SU-DHL-6 (cell line): ENCODE measurements around the gene RAB40B.

Experiments
- H2AFZ ChIP-seq: fragments of 200-600 bp; sonication (generic); 2 replicates; pipeline ENCODE4 v1.6.1; 2014; ENCODE audit warnings: low read depth, mild to moderate bottlenecking, moderate library complexity, mixed read lengths, antibody characterized with exemption, low read length; ENCODE audit not compliant: severe bottlenecking
- H3F3A ChIP-seq: fragments of 200-600 bp; shearing (Covaris generic); 2 replicates; pipeline ENCODE4 v1.6.0; 2016; ENCODE audit warnings: antibody characterized with exemption, mild to moderate bottlenecking; ENCODE audit not compliant: insufficient read depth
- H3K27ac ChIP-seq: fragments of 200-600 bp; sonication (generic); 2 replicates; pipeline ENCODE4 v1.5.1; 2016; ENCODE audit warnings: low read depth, mild to moderate bottlenecking, low read length, moderate library complexity, mixed read lengths
- H3K27me3 ChIP-seq: fragments of 200-600 bp; sonication (generic), shearing (Covaris generic); 2 replicates; pipeline ENCODE4 v1.6.0; 2014; ENCODE audit warnings: mild to moderate bottlenecking, low read length
- H3K36me3 ChIP-seq: fragments of 200-600 bp; sonication (generic); 2 replicates; pipeline ENCODE4 v1.6.1; 2014; ENCODE audit warnings: mild to moderate bottlenecking, low read length, mixed read lengths
- H3K4me2 ChIP-seq: fragments of 300-600, 200-600 bp; shearing (Covaris generic), sonication (generic); 2 replicates; pipeline ENCODE4 v1.6.0; 2014; ENCODE audit warnings: low read length, low read depth, mild to moderate bottlenecking; ENCODE audit not compliant: poor library complexity, severe bottlenecking
- H3K4me3 ChIP-seq: fragments of 200-600 bp; sonication (generic); 2 replicates; pipeline ENCODE4 v1.5.1; 2014; ENCODE audit warnings: antibody characterized with exemption, low read length, mild to moderate bottlenecking, mixed read lengths; ENCODE audit not compliant: insufficient read depth, poor library complexity, severe bottlenecking
- H3K79me2 ChIP-seq: fragments of 200-600 bp; sonication (generic); 2 replicates; pipeline ENCODE4 v1.6.1; 2014; ENCODE audit warnings: mild to moderate bottlenecking, low read length, moderate library complexity; ENCODE audit not compliant: insufficient read depth
- H3K9ac ChIP-seq: fragments of 200-600 bp; sonication (generic); 2 replicates; pipeline ENCODE4 v1.7.0; 2014; ENCODE audit warnings: mild to moderate bottlenecking, low read length
- H3K9me2 ChIP-seq: fragments of 200-600 bp; sonication (generic); replicated peaks from 2 replicates; pipeline ENCODE4 v1.6.1; 2014; ENCODE audit warnings: low read length; ENCODE audit not compliant: insufficient read depth
- H3K9me3 ChIP-seq: fragments of 200-600 bp; sonication (generic); 2 replicates; pipeline ENCODE4 v1.6.1; 2014; ENCODE audit warnings: low read length, mixed read lengths; ENCODE audit not compliant: insufficient read depth
- H4K20me1 ChIP-seq: fragments of 200-600 bp; sonication (generic); 2 replicates; pipeline ENCODE4 v1.6.1; 2014; ENCODE audit warnings: low read depth, mild to moderate bottlenecking, antibody characterized with exemption, low read length, moderate library complexity, mixed read lengths
- CTCF ChIP-seq: fragments of 200-600 bp; sonication (generic); IDR thresholded peaks from one replicate; pipeline ENCODE4 v1.5.1; 2017; ENCODE audit warnings: antibody characterized with exemption, mild to moderate bottlenecking, low read length, moderate library complexity; ENCODE audit not compliant: insufficient read depth, poor library complexity, severe bottlenecking
- EZH2phosphoT487 ChIP-seq: fragments of 200-600 bp; sonication (generic), shearing (Covaris generic); conservative IDR thresholded peaks from 2 replicates; pipeline ENCODE4 v1.6.1; 2018; ENCODE audit warnings: mild to moderate bottlenecking, antibody characterized with exemption, low read length, moderate library complexity, mixed read lengths

Gene RAB40B

GRCh38 chr17:82722341-82723013, 24.0 kb upstream of the RAB40B start:
- H3K9ac ChIP-seq, result no peak overlapping the region
- H3K27me3 ChIP-seq, result no peaks in the 10 kb centered on the region
- peaks cover 11% of the 10 kb centered on the region for H3K79me2 ChIP-seq
- 0 out of 2 replicates have a peak, but pooled peaks cover 3% of the 10 kb centered on the region for H3K36me3 ChIP-seq
- no peaks in the 10 kb centered on the region for H3F3A ChIP-seq
- TF ChIP-seq EZH2phosphoT487, result no peak
- no peak for TF ChIP-seq CTCF
- H3K4me2 ChIP-seq, result no peak overlapping the region
- no peak overlapping the region for H3K27ac ChIP-seq
- no peaks in the 10 kb centered on the region for H4K20me1 ChIP-seq
- H2AFZ ChIP-seq, result no peak overlapping the region
- H3K9me3 ChIP-seq, result no peaks in the 10 kb centered on the region
- H3K4me3 ChIP-seq, result no peak overlapping the region
- no peaks in the 10 kb centered on the region for H3K9me2 ChIP-seq

- Histone ChIP-seq H3K79me2 (peaks cover 16% of the 10 kb centered on the region), H3K9ac (no peak overlapping the region), H3F3A (no peaks in the 10 kb centered on the region), H3K4me2 (no peak overlapping the region), H3K9me2 (no peaks in the 10 kb centered on the region), H3K27me3 (no peaks in the 10 kb centered on the region), H3K36me3 (0 out of 2 replicates have a peak, but pooled peaks cover 3% of the 10 kb centered on the region), H3K4me3 (no peak overlapping the region), H3K9me3 (no peaks in the 10 kb centered on the region), H3K27ac (no peak overlapping the region), H4K20me1 (no peaks in the 10 kb centered on the region), H2AFZ (no peak overlapping the region)
- TF ChIP-seq CTCF (no peak), EZH2phosphoT487 (no peak)
Observed at GRCh38 chr17:82720204-82720603, 21.7 kb upstream of the RAB40B start.

- 0 out of 2 replicates have a peak, but pooled peaks cover 3% of the 10 kb centered on the region for H3K36me3 ChIP-seq
- no peak overlapping the region for H2AFZ ChIP-seq
- TF ChIP-seq CTCF (no peak), EZH2phosphoT487 (no peak)
- no peak overlapping the region for H3K4me3 ChIP-seq
- H3K9ac ChIP-seq, result no peak overlapping the region
- H3K9me2 ChIP-seq, result no peaks in the 10 kb centered on the region
- no peak overlapping the region for H3K27ac ChIP-seq
- peaks cover 16% of the 10 kb centered on the region for H3K79me2 ChIP-seq
- no peaks in the 10 kb centered on the region for H4K20me1 ChIP-seq
- H3F3A ChIP-seq, result no peaks in the 10 kb centered on the region
- H3K9me3 ChIP-seq, result no peaks in the 10 kb centered on the region
- H3K27me3 ChIP-seq, result no peaks in the 10 kb centered on the region
- H3K4me2 ChIP-seq, result no peak overlapping the region
Observed at GRCh38 chr17:82718986-82719685, 20.6 kb upstream of the RAB40B start.
